GM18526 (cell line): ENCODE measurements around the gene ZNF263.

Source experiments
- POLR2A ChIP-seq: IDR thresholded peaks from 3 replicates; pipeline ENCODE4 v1.6.1; 2011; ENCODE audit not compliant: insufficient read length; ENCODE audit errors: extremely low read depth

ZNF263 gene

DNA sequence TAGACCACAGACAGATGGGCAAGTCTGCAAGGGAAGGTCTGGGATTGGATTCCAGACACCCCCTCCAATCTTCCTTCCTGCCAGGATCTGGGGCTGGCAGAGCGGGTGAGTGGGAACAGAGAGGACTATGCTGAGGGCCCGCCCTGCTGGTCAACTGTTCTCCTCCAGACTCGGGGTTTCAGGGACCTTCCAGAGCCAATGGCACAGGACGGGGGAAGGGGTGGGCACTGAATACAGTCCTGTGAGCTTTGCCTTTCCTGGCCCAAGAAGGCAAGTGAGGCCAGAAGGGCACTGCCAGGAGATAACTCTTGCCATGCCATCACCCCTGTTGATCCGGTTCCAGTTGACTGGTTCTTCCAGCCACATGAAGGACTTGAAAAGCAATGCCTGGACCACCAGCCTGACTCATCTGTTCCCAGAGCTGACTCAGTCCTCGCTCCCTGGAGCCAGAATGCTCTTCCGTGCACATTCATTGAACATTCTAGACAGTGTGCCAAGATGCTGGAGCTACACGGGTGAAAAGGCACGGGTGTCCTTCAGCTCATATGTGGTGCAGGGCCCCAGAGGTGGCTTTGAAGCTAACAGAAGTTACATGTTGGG, 26.3 kb upstream of the ZNF263 start:
- no peak for TF ChIP-seq POLR2A

- TF ChIP-seq POLR2A, result no peak
Observed at GRCh38 chr16:3259836-3260235, 23.5 kb upstream of the ZNF263 start.

DNA sequence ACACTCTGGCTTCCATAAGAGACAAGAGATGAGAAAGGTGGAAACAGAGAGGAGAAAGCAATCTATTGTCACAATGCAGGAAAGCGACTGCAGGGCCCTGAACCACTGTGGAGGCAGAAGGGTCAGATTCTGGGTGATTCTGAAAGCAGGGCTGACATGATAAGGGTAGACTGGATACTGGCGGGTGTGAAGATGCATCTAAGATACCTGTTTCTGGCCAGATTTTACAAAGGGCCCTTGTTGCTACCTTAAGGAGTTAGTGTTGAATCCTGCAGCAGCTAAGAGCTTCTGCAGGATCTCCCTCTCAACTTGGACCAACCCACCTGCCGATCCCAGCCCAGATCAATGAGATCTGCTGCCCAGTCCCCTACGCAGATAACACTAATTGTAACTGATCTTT, 20.8 kb upstream of the ZNF263 start:
- no peak for TF ChIP-seq POLR2A

GRCh38 chr16:3264137-3265036, 18.9 kb upstream of the ZNF263 start:
- peak; percentile 82 for TF ChIP-seq POLR2A

DNA sequence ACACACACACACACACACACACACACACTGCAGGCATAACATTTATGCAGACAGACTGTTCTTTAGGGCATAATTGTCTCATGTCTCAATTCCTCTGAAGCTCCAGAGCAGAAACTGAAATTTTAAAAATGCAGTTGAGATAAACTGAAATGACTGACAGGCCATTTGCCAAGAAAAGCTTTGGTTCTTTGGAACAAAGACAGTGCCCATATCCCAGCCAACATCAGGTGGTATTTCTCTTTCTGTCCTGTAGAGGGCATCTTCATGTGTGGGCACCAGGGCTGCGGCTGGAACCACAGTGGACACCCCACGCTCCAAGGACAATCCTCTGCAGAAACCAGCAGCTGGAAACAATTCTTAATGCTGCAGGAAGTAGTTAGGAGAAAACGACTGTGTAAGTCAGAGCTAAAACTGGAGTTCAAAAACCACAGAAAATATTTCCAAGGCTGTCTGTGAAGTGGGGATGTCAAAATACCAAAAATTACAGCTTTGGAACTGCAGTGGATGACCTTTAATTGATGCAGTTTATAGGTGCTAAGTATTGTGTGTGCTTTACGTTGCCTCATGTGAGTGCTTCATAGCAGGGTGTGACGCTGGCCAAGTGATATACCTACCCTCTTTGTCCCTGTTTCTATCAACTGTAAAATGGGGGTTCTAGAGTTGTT, 16.3 kb upstream of the ZNF263 start:
- TF ChIP-seq POLR2A, result no peak

DNA sequence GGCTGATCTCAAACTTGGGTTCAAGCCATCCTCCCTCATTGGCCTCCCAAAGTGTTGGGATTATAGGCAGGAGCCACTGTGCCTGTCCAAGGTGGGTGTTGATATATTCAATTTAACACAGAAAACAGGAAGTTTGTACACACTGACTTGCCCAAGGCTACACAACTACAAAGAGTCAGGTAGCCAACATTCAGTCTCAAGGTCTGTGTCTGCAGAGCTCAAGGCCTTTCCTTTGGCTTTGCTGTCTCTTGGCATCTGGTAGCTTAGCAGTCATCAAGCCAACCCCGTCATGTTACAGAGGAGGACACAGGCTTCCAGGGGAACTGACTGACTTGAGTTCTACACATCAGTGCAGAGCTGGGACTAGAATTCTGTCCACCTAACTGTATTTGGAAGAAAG, 15.0 kb upstream of the ZNF263 start:
- no peak for TF ChIP-seq POLR2A

GRCh38 chr16:3274490-3274889, 8.8 kb upstream of the ZNF263 start:
- TF ChIP-seq POLR2A, result no peak

- no peak for TF ChIP-seq POLR2A
Observed at GRCh38 chr16:3274947-3275346, 8.3 kb upstream of the ZNF263 start.

- no peak for TF ChIP-seq POLR2A
Observed at GRCh38 chr16:3276679-3277078, 6.6 kb upstream of the ZNF263 start.

- no peak for TF ChIP-seq POLR2A
Observed at GRCh38 chr16:3281222-3281820, 2.0 kb upstream of the ZNF263 start.

GRCh38 chr16:3282103-3282729, 1.1 kb upstream of the ZNF263 start:
- no peak for TF ChIP-seq POLR2A

GRCh38 chr16:3283543-3284447, 504 bp downstream of the ZNF263 start:
- TF ChIP-seq POLR2A, result no peak

DNA sequence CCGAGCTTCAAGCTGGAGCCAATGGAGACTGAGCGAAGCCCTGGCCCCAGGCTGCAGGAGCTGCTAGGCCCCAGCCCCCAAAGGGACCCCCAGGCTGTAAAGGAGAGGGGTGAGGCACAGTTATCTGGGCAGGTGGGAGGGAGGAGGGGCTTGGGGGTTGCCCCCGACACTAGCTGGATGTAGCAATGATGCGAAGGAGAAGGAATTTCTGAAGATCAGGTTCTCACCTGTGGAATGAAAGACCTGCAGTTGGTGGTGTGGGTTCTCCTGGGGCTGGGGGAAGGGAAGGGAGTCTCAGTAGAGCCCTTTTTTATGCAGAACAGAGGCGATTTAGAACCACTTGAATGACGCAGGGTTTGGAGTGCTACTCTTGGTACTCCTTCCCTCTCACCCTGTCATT, 1.8 kb downstream of the ZNF263 start:
- no peak for TF ChIP-seq POLR2A

- no peak for TF ChIP-seq POLR2A
Observed at GRCh38 chr16:3289998-3290673, 6.8 kb downstream of the ZNF263 start.

DNA sequence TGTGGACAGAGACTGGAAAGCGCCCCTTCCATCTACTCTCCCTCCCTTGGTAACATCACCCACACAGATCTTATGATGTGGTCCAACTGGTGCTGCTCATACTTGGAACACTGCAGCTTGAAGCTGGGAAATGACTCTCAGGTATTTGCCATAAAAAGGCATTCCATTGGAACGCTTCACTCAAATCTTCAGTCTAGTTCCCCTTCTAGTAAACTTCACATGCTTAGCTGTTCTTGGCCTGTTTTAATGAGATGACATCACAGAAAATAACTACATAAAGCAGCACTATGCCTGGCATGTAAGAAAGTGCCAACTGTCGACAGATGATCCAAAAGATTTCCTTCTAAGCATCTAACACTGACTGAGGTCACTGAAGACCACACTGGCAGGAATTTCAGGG, 9.3 kb downstream of the ZNF263 start:
- no peak for TF ChIP-seq POLR2A
